NCI-H1105 treated with DMSO at 0.1 percent for 48 hours (cell line): ENCODE results near the gene HERC4.
"Not testable (repeated sequence)": the region's sequence is repeated elsewhere in the genome, so short reads cannot be mapped to it uniquely, and the experiment has no call there.

Source experiments
- DNase-seq: peaks from one replicate; lab custom pipeline; 2025; lab: John Stamatoyannopoulos, UW

The HERC4 gene

GRCh38 chr10:68092512-68092911, 17.4 kb upstream of the HERC4 start:
- no peak for DNase-seq

- no peak for DNase-seq
Observed at GRCh38 chr10:68090586-68090985, 15.5 kb upstream of the HERC4 start.

GRCh38 chr10:68088740-68089139, 13.7 kb upstream of the HERC4 start:
- no peak for DNase-seq

- no peak for DNase-seq
Observed at GRCh38 chr10:68087685-68088401, 12.8 kb upstream of the HERC4 start.

- DNase-seq = no peak
Observed at GRCh38 chr10:68086910-68087684, 12.0 kb upstream of the HERC4 start.

- no peak for DNase-seq
Observed at GRCh38 chr10:68086011-68086410, 10.9 kb upstream of the HERC4 start.

GRCh38 chr10:68084469-68084868, 9.4 kb upstream of the HERC4 start:
- no peak for DNase-seq

- no peak for DNase-seq
Observed at GRCh38 chr10:68083953-68084352, 8.9 kb upstream of the HERC4 start.

GRCh38 chr10:68082872-68083271, 7.8 kb upstream of the HERC4 start:
- DNase-seq = no peak

GRCh38 chr10:68081916-68082315, 6.8 kb upstream of the HERC4 start:
- no peak for DNase-seq

- no peak for DNase-seq
Observed at GRCh38 chr10:68080853-68081431, 5.9 kb upstream of the HERC4 start.

- no peak for DNase-seq
Observed at GRCh38 chr10:68079434-68079833, 4.4 kb upstream of the HERC4 start.

GRCh38 chr10:68077026-68077425, 1.9 kb upstream of the HERC4 start:
- no peak for DNase-seq

- not testable (repeated sequence) for DNase-seq
Observed at GRCh38 chr10:68076081-68076480, 998 bp upstream of the HERC4 start.

GRCh38 chr10:68075550-68076004, 494 bp upstream of the HERC4 start:
- DNase-seq = no peak

GRCh38 chr10:68074031-68074774, 880 bp downstream of the HERC4 start:
- DNase-seq = no peak

GRCh38 chr10:68073631-68074030, 1.5 kb downstream of the HERC4 start:
- no peak for DNase-seq

GRCh38 chr10:68067508-68067907, 7.6 kb downstream of the HERC4 start:
- DNase-seq = no peak

- DNase-seq = no peak
Observed at GRCh38 chr10:68067029-68067428, 8.1 kb downstream of the HERC4 start.

GRCh38 chr10:68053553-68053952, 21.5 kb downstream of the HERC4 start:
- DNase-seq = no peak

GRCh38 chr10:68052463-68052862, 22.6 kb downstream of the HERC4 start:
- no peak for DNase-seq
